GM21723 (cell line): ENCODE results near the gene PIGA.
"Not testable (repeated sequence)": the region's sequence is repeated elsewhere in the genome, so short reads cannot be mapped to it uniquely, and the experiment has no call there.

Source experiments
- ATAC-seq: cut with Tn5 transposase; IDR thresholded peaks from one replicate; pipeline ENCODE4 v1.9.1; 2021; ENCODE audit warnings: mild to moderate bottlenecking, moderate library complexity; ENCODE audit not compliant: unreplicated experiment

The PIGA gene

DNA sequence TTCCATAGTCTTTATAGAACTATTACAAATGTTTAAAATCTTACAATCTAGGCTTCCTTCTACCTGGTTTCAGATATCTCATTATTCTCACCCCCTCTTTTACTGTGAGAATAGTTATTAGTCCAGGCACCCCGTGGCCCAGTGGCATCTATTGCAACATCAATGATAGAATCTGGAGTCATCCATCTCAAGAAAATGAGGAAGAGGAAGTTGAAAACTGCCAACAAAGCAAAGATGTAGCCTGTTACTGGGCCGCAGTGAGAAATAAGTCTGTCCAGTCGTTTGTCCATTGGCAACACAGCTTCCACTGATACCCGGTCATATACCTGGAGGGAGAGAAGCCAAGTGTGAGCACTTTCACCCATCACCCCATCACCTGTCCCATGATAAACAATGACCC is 13.9 kb downstream of the PIGA start:
- no peak for ATAC-seq

DNA sequence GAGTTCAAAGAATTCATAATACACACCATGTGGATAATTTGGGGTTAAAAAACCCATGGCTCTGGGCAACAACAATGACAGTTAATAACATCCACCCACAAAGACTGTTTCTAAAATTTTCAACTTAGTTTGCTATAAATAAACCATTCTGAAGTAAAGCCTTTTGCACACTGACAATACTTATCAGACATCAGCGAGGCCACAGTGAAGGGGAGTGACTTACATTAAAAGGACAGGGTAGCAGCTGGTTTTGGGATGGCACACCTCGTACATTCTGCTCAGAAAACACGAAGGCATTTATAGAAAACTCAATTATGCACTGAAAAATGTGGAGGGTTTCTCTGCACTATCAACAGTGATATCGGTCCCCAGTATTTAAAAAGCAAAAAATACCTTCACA is 15.0 kb downstream of the PIGA start:
- no peak for ATAC-seq

DNA sequence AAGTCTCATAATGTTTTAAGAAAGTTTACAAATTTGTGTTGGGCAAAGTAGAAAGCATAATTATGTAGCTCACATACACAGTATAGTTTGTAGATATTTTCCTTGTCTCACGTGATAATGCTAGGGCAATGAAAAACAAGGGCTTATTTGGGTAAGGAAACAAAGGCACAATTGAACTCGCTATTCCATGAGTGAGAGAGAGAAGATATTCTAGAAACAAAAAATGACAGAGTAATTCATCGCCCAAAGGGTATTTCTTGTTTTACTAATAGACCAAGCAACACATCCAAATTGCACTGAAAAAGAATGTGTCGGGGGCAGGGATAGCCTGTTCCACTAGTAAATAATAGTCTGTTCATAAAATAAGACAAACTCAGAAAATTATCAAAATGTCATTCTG is 16.2 kb downstream of the PIGA start:
- no peak for ATAC-seq

DNA sequence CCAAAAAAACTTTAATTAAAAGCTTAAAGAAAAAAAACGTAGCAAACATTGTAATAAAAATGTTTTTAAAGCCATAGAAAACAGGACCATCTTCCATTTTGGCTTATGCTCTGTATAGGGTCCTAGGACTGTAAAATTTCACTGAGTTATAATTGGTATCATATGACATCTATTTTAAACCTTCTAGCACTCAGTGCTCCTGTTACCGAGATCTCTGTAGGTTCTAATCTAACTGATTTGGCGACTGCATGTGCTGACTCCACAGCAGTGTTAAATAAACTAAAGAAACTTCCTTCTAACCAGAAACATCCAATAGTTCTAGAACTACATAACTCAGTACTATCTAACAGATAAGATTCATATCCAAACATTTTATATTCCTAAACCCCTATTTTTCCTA is 19.8 kb downstream of the PIGA start, which contains the start of gene ASB11:
Gene ASB11, minus strand, starts transcription at position 132 of the 400 bp plus-strand sequence. Its CDS starts 35 bp downstream, at position 97.
- ATAC-seq: no peak

DNA sequence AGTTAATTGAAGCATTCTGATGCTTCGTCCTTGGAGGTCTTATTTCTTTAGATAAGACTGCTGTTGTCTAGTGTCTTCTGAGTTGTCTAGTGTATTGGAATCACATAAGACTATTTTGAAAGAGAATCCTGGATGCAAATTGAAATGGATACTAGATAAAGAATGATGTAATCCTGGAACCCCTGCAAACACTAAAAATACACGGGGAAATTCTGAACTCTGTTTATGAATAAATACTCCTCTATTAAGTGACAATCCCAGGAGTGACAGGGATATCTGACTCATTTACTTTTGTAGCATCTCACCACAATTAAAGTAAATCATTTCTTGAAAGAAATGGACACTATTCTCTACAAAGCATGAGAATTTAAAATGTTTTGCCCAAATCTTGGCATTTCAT is 20.9 kb downstream of the PIGA start:
- ATAC-seq: no peak

DNA sequence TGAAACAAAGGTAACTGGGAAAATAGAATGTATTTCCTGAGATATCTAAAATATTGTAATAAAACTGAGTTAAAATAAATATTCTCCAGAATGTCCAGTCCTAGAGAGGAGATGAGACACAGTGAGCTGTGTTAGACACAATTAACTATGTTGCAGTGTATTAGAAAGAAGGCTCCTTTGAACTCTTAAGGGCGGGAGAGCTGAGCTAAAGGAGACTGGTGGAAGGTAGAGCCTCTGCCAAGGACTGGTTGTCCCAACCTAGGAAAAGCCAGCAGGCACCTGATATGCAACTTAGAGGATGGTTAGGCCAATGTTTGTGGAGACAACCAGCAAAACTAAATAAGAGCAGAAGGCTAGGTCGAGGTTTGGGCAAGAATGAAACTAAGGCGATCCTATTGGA is 24.2 kb downstream of the PIGA start:
- no peak for ATAC-seq

DNA sequence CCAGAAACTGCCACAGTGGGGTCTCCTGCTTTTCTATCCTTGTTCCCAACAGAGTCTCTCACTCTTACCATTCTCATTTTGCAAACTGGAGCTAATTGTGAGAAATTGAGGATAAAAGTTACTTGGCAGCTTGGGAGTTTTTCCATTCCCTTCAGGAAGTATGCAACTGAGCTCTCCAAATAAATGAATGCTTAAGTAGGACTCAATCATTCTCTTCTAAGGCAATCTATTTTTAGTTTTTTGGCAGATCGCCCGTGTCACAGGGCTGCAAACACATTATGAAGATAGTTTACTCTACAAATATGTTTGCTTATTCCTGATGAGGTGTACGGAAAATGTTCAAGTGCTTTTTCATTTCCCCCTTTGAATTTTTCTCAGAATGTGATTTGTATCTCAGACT is 25.2 kb downstream of the PIGA start:
- ATAC-seq: no peak

DNA sequence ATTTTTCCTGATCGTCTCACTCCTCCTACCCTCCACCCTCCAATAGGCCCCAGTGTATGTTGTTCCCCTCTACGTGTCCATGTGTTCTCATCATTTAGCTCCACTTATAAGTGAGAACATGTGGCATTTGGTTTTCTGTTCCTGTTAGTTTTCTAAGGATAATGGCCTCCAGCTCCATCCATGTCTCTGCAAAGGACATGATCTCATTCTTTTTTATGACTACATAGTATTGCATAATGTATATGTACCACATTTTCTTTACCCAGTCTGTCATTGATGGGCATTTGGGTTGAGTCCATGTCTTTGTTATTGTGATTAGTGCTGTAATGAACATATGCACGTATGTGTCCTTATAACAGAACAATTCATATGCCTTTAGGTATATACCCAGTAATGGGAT is 29.4 kb downstream of the PIGA start:
- ATAC-seq: not testable (repeated sequence)

DNA sequence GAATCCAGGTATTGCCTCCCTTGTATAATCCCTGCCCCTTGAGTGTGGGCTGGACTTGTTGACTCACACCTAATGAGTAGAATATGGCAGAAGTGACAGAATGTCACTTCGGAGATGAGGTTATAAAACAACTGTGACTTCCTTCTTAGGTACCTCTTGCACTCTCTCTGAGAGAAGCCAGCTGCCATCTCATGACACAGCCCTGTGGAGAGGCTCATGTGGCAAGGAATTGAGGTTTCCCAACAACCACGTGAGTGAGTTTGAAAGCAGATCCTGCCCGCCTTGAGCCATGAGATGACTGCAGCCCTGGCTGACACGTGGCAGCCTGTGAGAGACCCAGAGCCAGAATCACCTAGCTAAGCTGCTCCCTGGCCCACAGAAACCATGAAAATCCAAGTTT is 33.4 kb downstream of the PIGA start:
- ATAC-seq: no peak

DNA sequence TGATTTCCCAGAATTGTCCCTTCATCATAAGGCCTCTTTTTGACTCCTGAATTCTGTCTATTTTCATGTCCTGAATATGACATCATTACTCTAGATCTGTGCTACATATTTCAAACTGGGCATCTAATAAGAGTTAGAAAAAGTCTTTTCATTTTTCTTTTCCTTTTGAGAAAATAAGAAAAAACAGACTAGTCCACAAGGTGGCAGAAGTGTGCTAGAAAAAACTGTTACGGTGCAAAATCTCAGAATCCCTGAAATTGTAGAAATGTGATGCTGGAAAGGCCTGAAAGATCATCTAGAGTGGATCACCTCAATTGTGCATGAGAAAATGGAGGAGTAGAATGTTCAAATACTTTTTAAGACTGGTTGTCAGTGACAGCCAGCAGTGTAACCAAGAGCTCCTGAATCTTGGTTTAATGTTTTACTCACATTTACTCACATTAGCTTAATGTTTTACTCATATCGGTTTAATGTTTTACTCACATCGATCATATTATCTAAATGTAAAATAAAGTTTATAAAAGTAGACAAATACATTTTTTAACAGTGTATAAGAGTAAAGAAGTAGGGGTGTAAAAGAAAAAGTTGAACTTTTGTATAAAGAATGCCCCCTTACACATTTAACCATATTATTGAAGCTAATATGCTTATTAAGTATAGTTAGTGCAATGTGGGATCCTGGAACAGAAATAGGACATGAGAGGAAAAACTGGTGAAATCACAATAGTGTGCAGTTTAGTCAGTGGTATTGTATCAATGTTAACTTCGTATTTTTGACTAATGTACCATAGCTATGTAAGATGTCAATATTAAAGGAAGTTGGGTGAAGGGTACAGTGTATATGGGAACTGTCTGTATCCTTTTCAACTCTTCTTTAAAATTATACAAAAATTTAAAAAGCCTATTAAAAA is 35.1 kb downstream of the PIGA start:
- ATAC-seq: no peak

DNA sequence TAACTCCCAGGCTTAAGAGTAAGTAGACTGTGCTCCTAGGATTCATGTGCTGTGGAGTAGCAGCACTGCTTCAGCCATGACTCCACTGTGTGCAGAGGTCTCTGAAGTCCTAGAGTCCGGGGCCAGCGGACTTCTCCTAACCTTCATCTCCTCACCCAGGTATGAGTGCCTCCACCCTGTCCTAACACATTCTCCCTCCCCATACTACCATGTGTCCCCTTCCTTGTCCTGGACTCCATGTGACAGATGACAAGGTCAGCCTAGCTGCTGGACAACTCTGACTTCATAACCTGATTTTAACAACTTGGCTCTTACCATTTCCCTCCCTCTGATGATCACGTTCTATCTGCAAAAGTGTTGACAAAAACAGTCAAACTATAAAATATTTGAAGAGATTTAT is 36.5 kb downstream of the PIGA start:
- no peak for ATAC-seq

DNA sequence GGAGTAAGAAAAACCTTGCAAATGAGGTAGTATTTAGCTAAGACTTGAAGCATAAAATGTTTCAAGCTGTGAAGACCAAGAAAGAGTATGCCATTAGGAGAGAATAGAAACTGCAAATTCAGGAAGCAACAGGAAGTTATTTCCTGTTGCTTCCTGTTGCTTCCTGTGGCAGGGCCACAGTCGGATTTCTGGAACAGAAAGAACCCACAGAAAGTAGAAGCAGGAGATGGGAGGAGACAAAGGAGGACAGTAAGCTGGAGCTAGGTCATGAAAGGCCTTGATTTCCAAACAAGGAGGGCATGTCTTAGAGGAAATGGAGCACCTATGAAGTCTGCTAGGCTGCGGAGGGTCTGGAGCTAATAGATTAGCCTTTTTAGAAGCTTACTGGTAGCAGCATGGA is 37.1 kb downstream of the PIGA start:
- no peak for ATAC-seq

DNA sequence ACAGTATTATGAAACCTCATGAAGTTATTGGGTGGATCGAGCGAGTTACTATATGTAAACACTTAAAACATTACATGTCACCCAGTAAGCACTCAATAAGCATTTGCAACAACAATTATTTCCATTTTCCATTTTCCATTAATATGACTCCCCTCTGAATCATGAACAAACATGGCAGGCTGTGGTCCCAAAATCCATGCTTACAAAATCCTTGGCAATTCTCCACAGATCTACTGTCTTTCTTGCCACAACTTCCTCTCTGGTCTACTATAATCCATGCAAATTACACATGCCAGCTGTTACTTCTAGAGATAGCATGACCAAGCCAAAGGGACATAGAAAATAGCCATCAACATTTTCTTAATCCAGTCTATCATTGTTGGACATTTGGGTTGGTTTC is 41.9 kb downstream of the PIGA start:
- no peak for ATAC-seq

DNA sequence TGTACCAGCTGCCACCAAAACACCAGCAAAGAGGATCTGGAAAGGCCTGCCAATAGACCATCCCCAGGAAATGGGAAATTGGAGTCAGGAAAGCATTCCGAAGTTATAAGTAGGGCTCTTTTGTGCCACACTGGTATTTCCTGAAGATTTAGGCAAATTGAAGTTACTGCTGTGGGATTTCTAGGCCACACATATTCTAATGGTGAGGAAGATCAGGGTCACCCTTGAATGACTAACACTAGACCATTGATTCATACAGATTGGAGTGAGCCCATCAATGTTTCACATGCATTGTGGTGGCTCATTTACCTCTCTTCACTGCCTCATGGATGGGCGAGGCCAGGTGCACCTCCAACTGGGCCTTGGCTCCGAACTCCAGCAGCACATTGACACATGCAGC is 42.5 kb downstream of the PIGA start:
- ATAC-seq: no peak

DNA sequence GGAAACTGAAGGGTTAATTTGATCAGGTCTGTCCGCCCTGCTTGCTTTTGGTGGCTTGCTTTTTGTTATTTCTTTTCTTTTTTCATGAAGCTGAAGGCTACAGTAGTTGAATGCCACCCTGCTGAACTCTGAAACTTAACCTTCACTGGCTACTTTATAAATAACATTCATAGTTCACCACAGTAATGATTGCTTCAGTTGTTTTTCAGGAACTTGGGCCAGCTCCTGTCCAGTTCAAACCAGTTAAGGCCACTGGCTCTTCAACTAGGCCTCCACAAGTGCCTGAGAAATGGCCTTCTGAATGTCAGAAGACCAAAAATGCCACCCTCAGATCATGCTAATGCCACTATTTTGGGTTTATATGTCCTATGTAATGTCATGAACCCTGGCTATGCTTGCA is 57.7 kb downstream of the PIGA start:
- ATAC-seq: no peak

DNA sequence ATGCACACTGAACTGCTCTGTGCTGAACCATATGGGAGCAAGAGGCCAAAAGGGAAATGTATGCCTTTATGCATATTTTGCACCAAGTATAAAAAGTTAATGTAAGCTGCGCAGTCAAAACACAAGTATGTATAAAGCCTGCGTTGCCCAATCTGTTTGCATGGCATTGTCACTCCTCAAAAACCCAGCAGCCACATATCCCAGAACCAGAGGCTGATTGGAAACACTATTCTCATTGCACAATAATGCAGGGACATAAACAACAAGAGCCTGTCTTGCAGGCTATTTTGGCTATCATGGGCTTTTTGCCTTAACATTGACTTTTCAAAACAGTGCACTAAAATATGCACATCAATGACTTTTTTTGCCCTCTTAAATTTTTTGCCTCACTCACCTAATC is 60.4 kb downstream of the PIGA start:
- no peak for ATAC-seq

DNA sequence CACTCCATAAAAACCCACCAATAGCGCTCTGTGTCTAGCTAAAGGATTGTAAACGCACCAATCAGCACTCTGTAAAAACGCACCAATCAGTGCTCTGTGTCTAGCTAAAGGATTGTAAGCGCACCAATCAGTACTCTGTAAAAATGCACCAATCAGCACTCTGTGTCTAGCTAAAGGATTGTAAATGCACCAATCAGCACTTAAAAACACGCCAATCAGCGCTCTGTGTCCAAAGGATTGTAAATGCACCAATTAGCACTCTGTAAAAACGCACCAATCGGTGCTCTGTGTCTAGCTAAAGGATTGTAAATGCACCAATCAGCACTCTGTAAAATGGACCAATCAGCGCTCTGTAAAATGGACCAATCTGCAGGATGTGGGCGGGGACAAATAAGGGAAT is 62.0 kb downstream of the PIGA start:
- not testable (repeated sequence) for ATAC-seq

DNA sequence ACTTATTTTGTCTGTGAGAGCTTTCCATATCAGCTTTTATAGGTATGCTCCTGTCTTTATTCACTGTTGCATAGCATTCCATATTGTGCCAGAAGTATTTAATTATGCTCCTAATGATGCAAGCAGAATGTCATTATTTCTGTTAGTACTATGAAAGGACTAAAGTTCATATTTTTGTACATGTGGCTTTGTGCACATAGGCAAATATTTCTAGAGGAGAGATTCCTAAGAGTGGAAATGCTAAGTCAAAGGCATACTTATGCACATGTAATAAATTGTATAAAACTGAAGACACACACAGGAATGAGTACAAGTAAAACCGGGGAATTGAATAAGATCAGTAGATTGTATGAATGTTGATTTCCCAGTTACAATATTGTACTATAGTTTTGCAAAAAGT is 63.6 kb downstream of the PIGA start:
- no peak for ATAC-seq

DNA sequence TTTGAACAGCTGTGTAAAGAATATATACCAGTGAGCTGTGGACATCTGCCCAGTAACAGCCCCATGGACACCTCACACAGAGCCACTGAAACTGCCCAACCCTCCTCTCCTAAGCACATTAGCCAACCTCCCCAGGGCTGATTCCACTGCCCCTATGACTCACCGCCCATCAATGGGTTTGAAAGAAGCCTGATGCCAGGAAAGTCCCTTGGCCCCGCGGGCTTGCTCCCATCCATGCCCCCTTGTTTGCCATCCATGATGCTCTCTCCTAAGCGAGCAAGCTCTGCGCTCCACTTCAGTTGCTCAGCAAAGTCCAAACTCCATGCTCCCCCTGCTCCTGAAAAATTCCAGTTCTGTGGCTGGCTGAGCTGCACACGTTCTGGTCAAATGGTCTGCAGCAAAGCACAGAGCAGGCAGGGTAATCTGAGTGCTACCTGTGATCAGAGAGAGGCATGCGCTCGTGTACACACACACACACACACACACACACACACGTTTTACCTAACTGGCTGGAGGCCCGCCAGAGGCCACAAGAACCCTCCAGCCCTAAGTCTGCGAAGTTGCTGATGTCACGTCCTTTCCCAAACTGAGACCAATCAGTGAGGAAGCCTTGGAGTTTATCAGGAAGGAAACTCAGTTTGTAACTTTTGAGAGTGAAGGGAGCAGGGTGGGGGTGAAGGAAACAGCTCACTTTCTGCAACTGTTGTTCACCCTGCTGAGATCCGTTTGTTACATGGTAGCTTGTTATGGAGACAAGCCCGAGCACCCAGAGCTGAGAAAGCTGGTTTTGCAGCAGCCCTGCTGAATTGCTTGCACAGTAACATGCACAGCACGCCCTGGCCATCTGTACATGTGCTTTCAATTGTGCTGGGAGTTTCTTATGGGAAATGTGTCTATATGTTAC is 65.5 kb downstream of the PIGA start, which contains the start of gene ASB9:
Gene ASB9, minus strand, starts transcription at position 466 of the 904 bp plus-strand sequence. Its CDS starts 209 bp downstream, at position 257.
- no peak for ATAC-seq
